Measurements from ENCODE around the gene CAPN9. TPM values are rescaled to one million over a fixed set of nuclear protein-coding genes. Genes with fewer than 3 reads are reported as not detected.

Gene CAPN9
- total and polyA plus RNA-seq, 2 donors (not counting 3 experiments of a cell fraction or from before 2014, with no cell fraction given), result not detected

- Histone ChIP-seq H3K27ac (ENCODE audit: insufficient read depth, low read depth, low read length) (no peak overlapping the region), H3K4me3 (replicated peaks in 1 of 3; ENCODE audit: insufficient read depth in 1 of 3, low read depth in 1 of 3, low read length in 3 of 3) (no peak overlapping the region), H2AFZ (ENCODE audit: low read depth, low read length) (no peak overlapping the region), H3K27me3 (ENCODE audit: control insufficient read depth in 2 of 2, insufficient read depth in 2 of 2, low read length in 2 of 2) (no peaks in the 10 kb centered on the region), H3K36me3 (ENCODE audit: control insufficient read depth in 2 of 2, extremely low read depth in 1 of 2, insufficient read depth in 2 of 2, low read length in 2 of 2) (no peaks in the 10 kb centered on the region), H4K20me1 (replicated peaks; ENCODE audit: control insufficient read depth, extremely low read depth, insufficient read depth, low read length) (no peaks in the 10 kb centered on the region), H3K9ac (replicated peaks; ENCODE audit: extremely low read depth, insufficient read depth, low read length) (no peak overlapping the region), H3K4me1 (ENCODE audit: control insufficient read depth, extremely low read depth, insufficient read depth, low read length) (no peaks in the 10 kb centered on the region), H3K4me2 (ENCODE audit: insufficient read depth, low read length) (no peak overlapping the region), H3K79me2 (ENCODE audit: control insufficient read depth, insufficient read depth, low read length) (no peaks in the 10 kb centered on the region), H3K9me3 (replicated peaks; ENCODE audit: control insufficient read depth, insufficient read depth, low read length) (no peaks in the 10 kb centered on the region), H3K9me1 (replicated peaks; ENCODE audit: control insufficient read depth, extremely low read depth, insufficient read depth, low read length) (no peaks in the 10 kb centered on the region)
- POLR2A ChIA-PET, result no interaction called here
- BruUV-seq (replicated peaks), result no TSS peak
- intact Hi-C loops (cut with micrococcal nuclease), result loop anchor here (5.0 kb wide), 1 partner anchor 807 kb away; no protein-coding TSS in a partner anchor
- DNase-seq (ENCODE audit: low read depth, low spot score) (no peak), FAIRE-seq (no peak)
- TF ChIP-seq POLR2A (IDR thresholded peaks at IDR 0.05; ENCODE audit: low read depth, low read length), result no peak
- no peak for TF ChIP-seq GATA2 (IDR thresholded peaks at IDR 0.05; ENCODE audit: insufficient read depth, insufficient read length, low read depth, low read length)
- TF ChIP-seq EZH2 (IDR thresholded peaks at IDR 0.05; ENCODE audit: borderline replicate concordance, low read depth, low read length, severe bottlenecking), result no peak
- no peak for TF ChIP-seq FOS (IDR thresholded peaks at IDR 0.05; ENCODE audit: borderline replicate concordance, insufficient read depth, low read length)
- TF ChIP-seq CTCF (IDR thresholded peaks at IDR 0.05; ENCODE audit: extremely low read depth in 1 of 2, insufficient read depth in 1 of 2, low read depth in 1 of 2, low read length in 2 of 2), result no peak
- no peak for TF ChIP-seq MAX (IDR thresholded peaks at IDR 0.05; ENCODE audit: insufficient read depth, insufficient read length)
- TF ChIP-seq JUN (IDR thresholded peaks at IDR 0.05; ENCODE audit: borderline replicate concordance, insufficient read depth, insufficient read length, low read depth), result no peak
- no peak for TF ChIP-seq MYC (IDR thresholded peaks at IDR 0.05; ENCODE audit: low read depth, low read length)
- TF ChIP-seq POLR2AphosphoS5 (IDR thresholded peaks at IDR 0.05; ENCODE audit: insufficient read depth, low read depth, low read length), result no peak
- CTCF ChIA-PET, result interaction anchor here (1.1 kb wide), 1 partner anchor 420 kb away, joined by 3 read pairs; no protein-coding TSS in a partner anchor
- dilution Hi-C loops (cut with MboI; ENCODE audit: extremely low pct_ligation_motif_present, low sequenced_read_pairs), result no loop called here
Observed at GRCh38 chr1:230794871-230795605, 47.9 kb downstream of the CAPN9 start.
